ENCODE data around the gene SKIDA1. TPM values are rescaled to one million over a fixed set of nuclear protein-coding genes. Genes with fewer than 3 reads are reported as not detected.
A peak's percentile ranks its signal among the peaks of the same experiment; 100 is the strongest.

Gene SKIDA1
- total and polyA plus RNA-seq, 4 donors: 0.63 to 2.6 (median 1.6) TPM

DNA sequence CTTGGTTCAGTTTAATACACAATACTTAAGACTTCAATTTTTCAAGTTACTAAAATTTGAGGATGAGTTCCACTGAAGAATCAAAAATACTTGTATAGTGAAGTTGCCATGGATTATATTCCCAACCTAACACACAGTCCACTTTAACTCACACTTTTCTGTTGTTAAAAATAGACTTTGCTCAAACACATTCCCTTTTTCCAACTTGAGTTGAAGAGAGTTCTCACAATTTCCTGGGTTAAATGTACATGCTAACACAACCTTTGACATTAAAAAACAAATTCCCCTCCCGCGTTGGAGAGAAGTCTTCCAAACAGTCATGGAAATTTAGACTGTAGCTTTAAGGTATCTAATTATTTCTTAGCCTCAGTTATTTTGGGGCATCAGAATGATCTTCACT lies 27.1 kb downstream of the SKIDA1 start:
- TF ChIP-seq FOXA2 (IDR thresholded peaks at IDR 0.05): no peak
- TF ChIP-seq GABPA (IDR thresholded peaks at IDR 0.05 in 1 of 2, conservative IDR thresholded peaks at IDR 0.05 in 1 of 2): no peak
- TF ChIP-seq, protein P1, sequence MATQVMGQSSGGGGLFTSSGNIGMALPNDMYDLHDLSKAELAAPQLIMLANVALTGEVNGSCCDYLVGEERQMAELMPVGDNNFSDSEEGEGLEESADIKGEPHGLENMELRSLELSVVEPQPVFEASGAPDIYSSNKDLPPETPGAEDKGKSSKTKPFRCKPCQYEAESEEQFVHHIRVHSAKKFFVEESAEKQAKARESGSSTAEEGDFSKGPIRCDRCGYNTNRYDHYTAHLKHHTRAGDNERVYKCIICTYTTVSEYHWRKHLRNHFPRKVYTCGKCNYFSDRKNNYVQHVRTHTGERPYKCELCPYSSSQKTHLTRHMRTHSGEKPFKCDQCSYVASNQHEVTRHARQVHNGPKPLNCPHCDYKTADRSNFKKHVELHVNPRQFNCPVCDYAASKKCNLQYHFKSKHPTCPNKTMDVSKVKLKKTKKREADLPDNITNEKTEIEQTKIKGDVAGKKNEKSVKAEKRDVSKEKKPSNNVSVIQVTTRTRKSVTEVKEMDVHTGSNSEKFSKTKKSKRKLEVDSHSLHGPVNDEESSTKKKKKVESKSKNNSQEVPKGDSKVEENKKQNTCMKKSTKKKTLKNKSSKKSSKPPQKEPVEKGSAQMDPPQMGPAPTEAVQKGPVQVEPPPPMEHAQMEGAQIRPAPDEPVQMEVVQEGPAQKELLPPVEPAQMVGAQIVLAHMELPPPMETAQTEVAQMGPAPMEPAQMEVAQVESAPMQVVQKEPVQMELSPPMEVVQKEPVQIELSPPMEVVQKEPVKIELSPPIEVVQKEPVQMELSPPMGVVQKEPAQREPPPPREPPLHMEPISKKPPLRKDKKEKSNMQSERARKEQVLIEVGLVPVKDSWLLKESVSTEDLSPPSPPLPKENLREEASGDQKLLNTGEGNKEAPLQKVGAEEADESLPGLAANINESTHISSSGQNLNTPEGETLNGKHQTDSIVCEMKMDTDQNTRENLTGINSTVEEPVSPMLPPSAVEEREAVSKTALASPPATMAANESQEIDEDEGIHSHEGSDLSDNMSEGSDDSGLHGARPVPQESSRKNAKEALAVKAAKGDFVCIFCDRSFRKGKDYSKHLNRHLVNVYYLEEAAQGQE (IDR thresholded peaks at IDR 0.05): no peak
- peak; percentile 64 to 66 for TF ChIP-seq RXRA (IDR thresholded peaks at IDR 0.05)
- TF ChIP-seq TAF1 (conservative IDR thresholded peaks at IDR 0.05): no peak
- peak in 1 of 2 donors; percentile 27 for TF ChIP-seq RAD21 (IDR thresholded peaks at IDR 0.05)
- peak; percentile 59 for TF ChIP-seq HNF4A (conservative IDR thresholded peaks at IDR 0.05)
- TF ChIP-seq, protein P2, sequence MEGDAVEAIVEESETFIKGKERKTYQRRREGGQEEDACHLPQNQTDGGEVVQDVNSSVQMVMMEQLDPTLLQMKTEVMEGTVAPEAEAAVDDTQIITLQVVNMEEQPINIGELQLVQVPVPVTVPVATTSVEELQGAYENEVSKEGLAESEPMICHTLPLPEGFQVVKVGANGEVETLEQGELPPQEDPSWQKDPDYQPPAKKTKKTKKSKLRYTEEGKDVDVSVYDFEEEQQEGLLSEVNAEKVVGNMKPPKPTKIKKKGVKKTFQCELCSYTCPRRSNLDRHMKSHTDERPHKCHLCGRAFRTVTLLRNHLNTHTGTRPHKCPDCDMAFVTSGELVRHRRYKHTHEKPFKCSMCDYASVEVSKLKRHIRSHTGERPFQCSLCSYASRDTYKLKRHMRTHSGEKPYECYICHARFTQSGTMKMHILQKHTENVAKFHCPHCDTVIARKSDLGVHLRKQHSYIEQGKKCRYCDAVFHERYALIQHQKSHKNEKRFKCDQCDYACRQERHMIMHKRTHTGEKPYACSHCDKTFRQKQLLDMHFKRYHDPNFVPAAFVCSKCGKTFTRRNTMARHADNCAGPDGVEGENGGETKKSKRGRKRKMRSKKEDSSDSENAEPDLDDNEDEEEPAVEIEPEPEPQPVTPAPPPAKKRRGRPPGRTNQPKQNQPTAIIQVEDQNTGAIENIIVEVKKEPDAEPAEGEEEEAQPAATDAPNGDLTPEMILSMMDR (IDR thresholded peaks at IDR 0.05; ENCODE audit: low read depth, low read length, missing input control): no peak
- no peak for TF ChIP-seq JUND (IDR thresholded peaks at IDR 0.05)
- no peak for TF ChIP-seq EGR1 (IDR thresholded peaks at IDR 0.05; ENCODE audit: low read depth in 2 of 2)
- TF ChIP-seq, protein P3, sequence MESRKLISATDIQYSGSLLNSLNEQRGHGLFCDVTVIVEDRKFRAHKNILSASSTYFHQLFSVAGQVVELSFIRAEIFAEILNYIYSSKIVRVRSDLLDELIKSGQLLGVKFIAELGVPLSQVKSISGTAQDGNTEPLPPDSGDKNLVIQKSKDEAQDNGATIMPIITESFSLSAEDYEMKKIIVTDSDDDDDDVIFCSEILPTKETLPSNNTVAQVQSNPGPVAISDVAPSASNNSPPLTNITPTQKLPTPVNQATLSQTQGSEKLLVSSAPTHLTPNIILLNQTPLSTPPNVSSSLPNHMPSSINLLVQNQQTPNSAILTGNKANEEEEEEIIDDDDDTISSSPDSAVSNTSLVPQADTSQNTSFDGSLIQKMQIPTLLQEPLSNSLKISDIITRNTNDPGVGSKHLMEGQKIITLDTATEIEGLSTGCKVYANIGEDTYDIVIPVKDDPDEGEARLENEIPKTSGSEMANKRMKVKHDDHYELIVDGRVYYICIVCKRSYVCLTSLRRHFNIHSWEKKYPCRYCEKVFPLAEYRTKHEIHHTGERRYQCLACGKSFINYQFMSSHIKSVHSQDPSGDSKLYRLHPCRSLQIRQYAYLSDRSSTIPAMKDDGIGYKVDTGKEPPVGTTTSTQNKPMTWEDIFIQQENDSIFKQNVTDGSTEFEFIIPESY (IDR thresholded peaks at IDR 0.05): no peak
- TF ChIP-seq YY1 (IDR thresholded peaks at IDR 0.05): no peak
- peak; percentile 47 for TF ChIP-seq SP1 (IDR thresholded peaks at IDR 0.05)
- TF ChIP-seq, protein P4, sequence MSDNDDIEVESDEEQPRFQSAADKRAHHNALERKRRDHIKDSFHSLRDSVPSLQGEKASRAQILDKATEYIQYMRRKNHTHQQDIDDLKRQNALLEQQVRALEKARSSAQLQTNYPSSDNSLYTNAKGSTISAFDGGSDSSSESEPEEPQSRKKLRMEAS (IDR thresholded peaks at IDR 0.05): no peak
- no peak for TF ChIP-seq NR2F2 (IDR thresholded peaks at IDR 0.05)
- no peak for TF ChIP-seq FOXA1 (IDR thresholded peaks at IDR 0.05)
- TF ChIP-seq HNF4G (IDR thresholded peaks at IDR 0.05): no peak
- TF ChIP-seq, protein P5, sequence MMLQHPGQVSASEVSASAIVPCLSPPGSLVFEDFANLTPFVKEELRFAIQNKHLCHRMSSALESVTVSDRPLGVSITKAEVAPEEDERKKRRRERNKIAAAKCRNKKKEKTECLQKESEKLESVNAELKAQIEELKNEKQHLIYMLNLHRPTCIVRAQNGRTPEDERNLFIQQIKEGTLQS (IDR thresholded peaks at IDR 0.05): no peak
- DNase-seq (ENCODE audit: low spot score): no peak
- peaks cover 4 to 72% (median 48%) of the 10 kb centered on the region in 4 donors for H3K4me1 ChIP-seq (ENCODE audit: control insufficient read depth in 4 of 4, insufficient read depth in 4 of 4, low read length in 3 of 4)
- H3K27ac ChIP-seq (ENCODE audit: low read depth in 1 of 2, low read length in 2 of 2): peak overlapping the region in 1 of 2 donors; percentile 72
- no peak overlapping the region for H3K9ac ChIP-seq (ENCODE audit: low read depth in 1 of 2, low read length in 2 of 2)
- 43% methylated on average over 2 of the region's 2 CpGs for WGBS
- H3K9me3 ChIP-seq (ENCODE audit: control insufficient read depth in 4 of 4, low read length in 3 of 4): no peaks in the 10 kb centered on the region
- no peak overlapping the region for H3K4me3 ChIP-seq (ENCODE audit: low read depth in 1 of 3, low read length in 3 of 3)
- no peaks in the 10 kb centered on the region for H3K36me3 ChIP-seq (ENCODE audit: control insufficient read depth in 4 of 4, insufficient read depth in 3 of 4, low read depth in 1 of 4, low read length in 3 of 4)
- no peaks in the 10 kb centered on the region for H3K27me3 ChIP-seq (ENCODE audit: control insufficient read depth in 4 of 4, insufficient read depth in 4 of 4, low read length in 3 of 4)

All from liver (tissue), 9 donors.